Body of pancreas (tissue), 4 donors: Measurements from ENCODE around the gene PCSK6. TPM values are rescaled to one million over a fixed set of nuclear protein-coding genes. Genes with fewer than 3 reads are reported as not detected.
"Not testable (repeated sequence)": the region's sequence is repeated elsewhere in the genome, so short reads cannot be mapped to it uniquely, and the experiment has no call there.

ENCODE experiments used
- ATAC-seq: fragments of 150-250 bp; one replicate; pipeline ENCODE4 v1.9.1; 2016
- DNase-seq, 4 donors: peaks; one replicate each; pipeline ENCODE4 v3.0.0-alpha.2; 2019
- H3K27ac ChIP-seq, 4 donors: fragments of 200-600 bp; sonication (generic); 1 replicate in 3 of 4; 2 replicates in 1 of 4; pipeline versions ENCODE4 v1.5.1 to v1.6.1; 2016 to 2019; ENCODE audit warnings: mild to moderate bottlenecking in 1 of 4, mixed read lengths in 1 of 4, moderate library complexity in 1 of 4
- H3K27me3 ChIP-seq, 2 donors: fragments of 200-600 bp; sonication (generic); one replicate each; pipeline ENCODE4 v1.6.0; 2016; ENCODE audit warnings: mild to moderate bottlenecking in 1 of 2
- H3K36me3 ChIP-seq, 2 donors: fragments of 200-600 bp; sonication (generic); replicated peaks in 1 of 2; 2 replicates each; pipeline ENCODE4 v1.5.1; 2016; ENCODE audit warnings: low read depth in 2 of 2; ENCODE audit not compliant: insufficient read depth in 1 of 2
- H3K4me1 ChIP-seq: fragments of 200-600 bp; sonication (generic); one replicate; pipeline ENCODE4 v1.6.0; 2016
- H3K4me3 ChIP-seq, 2 donors: fragments of 200-600 bp; sonication (generic); 1 replicate in 1 of 2; 2 replicates in 1 of 2; pipeline ENCODE4 v1.5.1; 2016 to 2019
- H3K9me3 ChIP-seq, 3 donors: fragments of 200-600 bp; sonication (generic); 1 replicate in 2 of 3; 2 replicates in 1 of 3; pipeline ENCODE4 v1.5.1; 2016
- CTCF ChIP-seq, 7 experiments: fragments of 450-650 bp in 4 of 7; fragments of 200-600 bp in 3 of 7; sonication (generic) in 3 of 7; IDR thresholded peaks; one replicate each; pipeline ENCODE4 v1.5.1; 2016 to 2019; ENCODE audit warnings: antibody characterized with exemption in 7 of 7
- POLR2A ChIP-seq, 3 donors: fragments of 450-650 bp; IDR thresholded peaks; one replicate each; pipeline ENCODE4 v1.6.1; 2016; ENCODE audit warnings: antibody characterized with exemption in 3 of 3, mild to moderate bottlenecking in 2 of 3
- WGBS, 2 donors: methylation state at CpG; one replicate each; pipeline ENCODE4 v1.1.5; 2017; 5-methylcytosine and 5-hydroxymethylcytosine counted together
- intact Hi-C: fragments of 100-400 bp; cut with DNase I; formaldehyde crosslinking; loops from one replicate; pipeline ENCODE4 v1.15.1; 2023
- total RNA-seq, 2 donors: library from RNA; depleted of rRNA; stranded (reverse); fragments of >200 nt; gene quantifications; one replicate each; pipeline ENCODE4 v1.1.0, GENCODE V29; 2016

Gene PCSK6
- total RNA-seq, 2 donors from 2014 or later = 8.9 to 10.1 TPM

DNA sequence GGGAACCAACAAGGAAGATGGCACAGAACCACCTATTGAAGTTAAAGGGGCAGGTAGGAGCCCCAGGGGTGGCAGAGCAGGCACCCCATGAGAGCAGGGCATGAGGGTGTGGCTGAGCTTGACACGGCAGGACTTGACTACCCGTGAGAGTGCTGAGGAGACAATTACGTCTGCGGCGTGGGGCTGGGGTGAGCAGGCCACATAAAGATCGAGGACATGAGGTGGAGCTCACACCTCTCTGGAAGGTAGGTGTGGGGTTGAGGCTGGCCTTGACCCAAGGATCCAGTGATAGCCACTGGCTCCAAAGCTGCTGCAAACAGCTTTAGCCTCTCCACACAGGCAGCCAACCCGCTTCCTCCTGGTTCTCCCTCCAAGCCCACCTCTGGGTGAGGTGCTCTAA, 64.5 kb downstream of the PCSK6 start:
- Histone ChIP-seq H3K4me3 (no peak overlapping the region), H3K36me3 (no peaks in the 10 kb centered on the region), H3K9me3 (no peaks in the 10 kb centered on the region), H3K27ac (no peak overlapping the region), H3K4me1 (no peaks in the 10 kb centered on the region), H3K27me3 (no peaks in the 10 kb centered on the region)
- DNase-seq = no peak
- intact Hi-C loops = no loop called here
- no peak for ATAC-seq
- 81 to 82% methylated on average over 7 of the region's 7 CpGs for WGBS, 2 donors
- no peak for TF ChIP-seq CTCF (IDR thresholded peaks at IDR 0.05)

GRCh38 chr15:101420232-101420631, 69.3 kb downstream of the PCSK6 start:
- Histone ChIP-seq H3K27ac (no peak overlapping the region), H3K9me3 (no peaks in the 10 kb centered on the region), H3K27me3 (no peaks in the 10 kb centered on the region), H3K36me3 (no peaks in the 10 kb centered on the region), H3K4me1 (no peaks in the 10 kb centered on the region), H3K4me3 (no peak overlapping the region)
- TF ChIP-seq CTCF (IDR thresholded peaks at IDR 0.05) (no peak), POLR2A (IDR thresholded peaks at IDR 0.05) (no peak)
- intact Hi-C loops = no loop called here
- no peak for DNase-seq
- ATAC-seq = no peak
- WGBS, 2 donors = 94% methylated on average over 4 of the region's 4 CpGs

DNA sequence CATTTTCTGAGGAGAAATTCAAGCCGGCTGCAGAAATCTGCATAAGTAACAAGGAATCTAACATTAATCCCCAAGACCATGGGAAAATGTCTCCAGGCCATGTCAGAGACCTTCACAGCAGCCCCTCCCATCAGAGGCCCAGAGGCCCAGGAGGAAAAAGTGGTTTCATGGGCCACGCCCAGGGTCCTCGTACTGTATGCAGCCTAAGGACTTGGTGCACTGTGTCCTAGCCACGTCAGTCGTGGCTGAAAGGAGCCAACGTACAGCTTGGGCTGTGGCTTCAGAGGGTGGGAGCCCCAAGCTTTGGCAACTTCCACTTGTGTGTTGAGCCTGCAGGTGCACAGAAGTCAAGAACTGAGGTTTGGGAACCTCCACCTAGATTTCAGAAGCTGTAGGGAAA, 73.0 kb downstream of the PCSK6 start:
- H3K27me3 ChIP-seq, ATAC-seq, H3K9me3 ChIP-seq, DNase-seq, intact Hi-C loops, H3K4me1 ChIP-seq, H3K36me3 ChIP-seq, H3K27ac ChIP-seq, H3K4me3 ChIP-seq: not testable (repeated sequence)
- WGBS, 2 donors = 87 to 94% methylated on average over 4 to 6 of the region's 6 CpGs

- intact Hi-C loops = no loop called here
- no peaks in the 10 kb centered on the region for H3K36me3 ChIP-seq
- no peak overlapping the region for H3K27ac ChIP-seq
- no peaks in the 10 kb centered on the region for H3K4me1 ChIP-seq
- H3K27me3 ChIP-seq = no peaks in the 10 kb centered on the region
- no peak for DNase-seq
- H3K9me3 ChIP-seq = no peaks in the 10 kb centered on the region
- TF ChIP-seq POLR2A (IDR thresholded peaks at IDR 0.05) = no peak
- TF ChIP-seq CTCF (IDR thresholded peaks at IDR 0.05) = no peak
- no peak overlapping the region for H3K4me3 ChIP-seq
- WGBS, 2 donors = 70 to 83% methylated on average over 3 of the region's 3 CpGs
- ATAC-seq = no peak
Measured at GRCh38 chr15:101413239-101413638, 76.3 kb downstream of the PCSK6 start.

GRCh38 chr15:101411581-101411980, 77.9 kb downstream of the PCSK6 start:
- TF ChIP-seq CTCF (IDR thresholded peaks at IDR 0.05) (no peak), POLR2A (IDR thresholded peaks at IDR 0.05) (no peak)
- WGBS, 2 donors = 91 to 92% methylated on average over 9 to 10 of the region's 10 CpGs
- Histone ChIP-seq H3K27me3 (no peaks in the 10 kb centered on the region), H3K36me3 (no peaks in the 10 kb centered on the region), H3K4me1 (no peaks in the 10 kb centered on the region), H3K4me3 (no peak overlapping the region), H3K27ac (no peak overlapping the region), H3K9me3 (no peaks in the 10 kb centered on the region)
- ATAC-seq = no peak
- intact Hi-C loops = no loop called here
- DNase-seq = no peak
